Effector memory CD8-positive, alpha-beta T cell (primary cell): Measurements from ENCODE around the gene CORO7.

Source experiments
- ATAC-seq: fragments of 150-1000 bp; cut with Tn5 transposase; replicated peaks from 2 replicates; pipeline ENCODE4 v1.10.0; 2021; ENCODE audit warnings: mild to moderate bottlenecking, moderate library complexity
- DNase-seq, 3 experiments: peaks; one replicate each; pipeline ENCODE4 v3.0.0; 2021
- H3K27ac Mint-ChIP-seq, 2 donors: one replicate each; pipeline ENCODE4 v1.8.0; 2022; ENCODE audit warnings: mild to moderate bottlenecking in 2 of 2, mixed read lengths in 2 of 2, moderate library complexity in 2 of 2
- H3K27me3 Mint-ChIP-seq, 2 donors: one replicate each; pipeline ENCODE4 v1.8.0; 2022; ENCODE audit warnings: mixed read lengths in 2 of 2
- H3K36me3 Mint-ChIP-seq: one replicate; pipeline ENCODE4 v1.8.0; 2022; ENCODE audit warnings: mild to moderate bottlenecking, moderate library complexity, mixed read lengths; ENCODE audit not compliant: insufficient read depth
- H3K4me1 Mint-ChIP-seq, 2 donors: one replicate each; pipeline ENCODE4 v1.8.0; 2022; ENCODE audit warnings: low read depth in 2 of 2, mixed read lengths in 2 of 2
- H3K4me3 Mint-ChIP-seq, 2 donors: one replicate each; pipeline ENCODE4 v1.8.0; 2022; ENCODE audit warnings: mild to moderate bottlenecking in 2 of 2, mixed read lengths in 2 of 2, moderate library complexity in 2 of 2
- H3K9me3 Mint-ChIP-seq, 2 donors: one replicate each; pipeline ENCODE4 v1.8.0; 2022; ENCODE audit warnings: mixed read lengths in 2 of 2
- total RNA-seq, 9 experiments: gene quantifications; one replicate each; lab custom pipeline; 2026; lab: John Stamatoyannopoulos, UW

Gene CORO7
- total RNA-seq = 18.0 to 132 (median 36.4) reads per million in 9 experiments

DNA sequence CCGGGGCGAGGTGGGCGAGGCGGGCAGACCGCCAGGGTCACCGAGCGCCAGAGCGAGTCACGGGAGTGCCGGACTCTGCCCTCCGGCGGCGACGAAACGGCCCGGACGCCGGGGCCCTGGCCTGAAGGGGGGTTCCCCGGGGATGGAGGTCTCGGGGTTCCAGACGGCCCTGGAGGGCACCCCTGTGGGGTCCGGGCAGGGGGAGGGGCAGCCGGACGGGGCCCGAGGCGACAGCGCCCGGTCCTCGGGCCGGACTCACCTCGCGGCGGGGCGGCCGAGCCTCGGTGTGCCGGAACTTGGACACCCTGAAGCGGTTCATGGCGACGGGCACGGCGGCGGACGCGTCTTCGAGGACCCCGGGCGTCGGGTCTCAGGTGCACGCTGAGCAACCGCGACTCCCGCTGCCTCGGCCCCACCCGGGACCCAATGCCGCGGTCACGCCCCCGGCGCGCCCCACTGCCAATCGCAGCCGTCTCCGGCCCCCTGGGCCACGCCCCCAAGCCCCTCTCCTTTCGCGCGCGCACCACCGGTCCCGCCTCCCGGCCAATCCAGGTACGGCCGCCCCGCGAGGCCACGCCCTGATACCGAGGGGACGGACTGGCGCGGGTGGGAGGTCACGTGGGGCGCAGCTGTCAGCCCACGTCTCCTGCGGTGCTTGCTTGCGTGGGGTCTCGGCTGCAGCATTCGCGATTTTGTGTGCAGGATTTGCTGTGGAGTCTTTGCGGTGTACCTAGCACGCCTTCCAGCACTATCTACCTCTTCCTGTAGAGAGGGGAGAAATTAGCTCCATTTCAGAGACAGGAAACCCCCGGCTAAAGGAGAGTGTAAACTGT, at the start of gene CORO7:
CORO7 (minus strand) TSS at position 397 of the 833 bp plus-strand sequence; CDS start at position 319, 78 bp downstream.
- H3K36me3 Mint-ChIP-seq = peaks cover 55% of the 10 kb centered on the region
- no peaks in the 10 kb centered on the region for H3K9me3 Mint-ChIP-seq
- H3K4me1 Mint-ChIP-seq = peaks cover 23 to 28% of the 10 kb centered on the region in 2 donors
- H3K27me3 Mint-ChIP-seq = no peaks in the 10 kb centered on the region
- H3K27ac Mint-ChIP-seq = peak within 1 kb of the TSS; percentile 95 to 98
- ATAC-seq (peak; percentile 69), DNase-seq (peak; percentile 99 to 100 (median 100))
- H3K4me3 Mint-ChIP-seq = peak within 1 kb of the TSS; percentile 86 to 88

DNA sequence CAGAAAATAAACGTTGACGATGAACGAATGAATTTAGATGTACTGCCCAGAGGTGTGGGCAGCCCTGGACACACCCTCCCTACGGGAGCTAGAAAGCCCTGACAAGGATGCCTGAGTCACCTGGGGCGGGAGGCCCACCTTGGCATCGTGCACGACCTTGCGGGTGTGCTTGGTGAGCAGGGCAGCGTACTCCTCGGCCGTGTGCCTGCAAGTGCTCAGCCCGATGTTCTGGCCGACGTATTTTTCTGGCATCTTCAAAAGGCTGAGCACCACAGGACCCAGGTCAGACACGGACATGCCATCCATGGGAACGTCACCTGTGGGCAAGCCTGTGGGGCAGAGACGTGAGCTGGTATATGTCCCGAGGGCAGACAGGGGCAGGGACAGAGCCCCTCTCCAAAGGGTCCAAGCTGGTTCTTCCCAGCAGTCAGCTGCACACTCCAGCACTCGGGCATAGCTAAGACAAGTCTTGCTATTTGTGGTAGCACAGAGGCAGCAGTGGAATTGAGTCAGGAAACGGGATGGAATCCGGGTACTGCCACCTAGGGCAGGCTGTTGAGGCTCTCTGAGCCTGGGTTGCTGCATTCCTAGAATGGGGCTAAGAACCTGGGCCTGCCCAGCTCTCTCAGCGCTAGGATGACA, 47.2 kb upstream of the CORO7 start:
- DNase-seq (no peak), ATAC-seq (no peak)
- Mint-ChIP-seq H3K36me3 (peaks cover 61% of the 10 kb centered on the region), H3K27me3 (no peaks in the 10 kb centered on the region), H3K9me3 (no peaks in the 10 kb centered on the region), H3K4me1 (peaks cover 36 to 39% of the 10 kb centered on the region in 2 donors), H3K27ac (peak overlapping the region; percentile 49 to 68), H3K4me3 (no peak overlapping the region)

- H3K27ac Mint-ChIP-seq = peak overlapping the region in 1 of 2 donors; percentile 11
- no peak overlapping the region for H3K4me3 Mint-ChIP-seq
- no peak for ATAC-seq
- peaks cover 32 to 34% of the 10 kb centered on the region in 2 donors for H3K4me1 Mint-ChIP-seq
- H3K36me3 Mint-ChIP-seq = peaks cover 61% of the 10 kb centered on the region
- no peaks in the 10 kb centered on the region for H3K9me3 Mint-ChIP-seq
- no peaks in the 10 kb centered on the region for H3K27me3 Mint-ChIP-seq
- no peak for DNase-seq
Observed at GRCh38 chr16:4461250-4462085, 45.1 kb upstream of the CORO7 start.

DNA sequence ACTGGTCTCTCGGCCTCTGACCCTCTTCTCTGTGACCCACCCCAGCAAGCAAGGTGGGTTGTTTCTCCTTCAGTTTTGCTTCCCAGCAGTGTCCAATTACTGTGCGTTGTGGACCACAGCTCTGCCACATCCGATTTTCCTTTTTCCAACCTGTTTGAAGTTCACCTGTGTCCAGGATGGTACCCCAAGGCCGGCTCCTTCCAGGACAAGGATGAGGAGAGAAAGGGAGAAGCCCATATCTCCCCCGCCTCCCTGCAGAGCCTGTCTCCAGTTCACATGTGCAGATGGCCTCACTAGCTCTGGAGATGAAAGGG, 44.5 kb upstream of the CORO7 start:
- peaks cover 26 to 29% of the 10 kb centered on the region in 2 donors for H3K4me1 Mint-ChIP-seq
- peak overlapping the region in 1 of 2 donors; percentile 11 for H3K27ac Mint-ChIP-seq
- no peaks in the 10 kb centered on the region for H3K27me3 Mint-ChIP-seq
- no peak overlapping the region for H3K4me3 Mint-ChIP-seq
- H3K9me3 Mint-ChIP-seq = no peaks in the 10 kb centered on the region
- peaks cover 55% of the 10 kb centered on the region for H3K36me3 Mint-ChIP-seq
- ATAC-seq = no peak
- DNase-seq = no peak

- Mint-ChIP-seq H3K4me3 (no peak overlapping the region), H3K27ac (peak overlapping the region in 1 of 2 donors; percentile 20), H3K9me3 (no peaks in the 10 kb centered on the region), H3K36me3 (peaks cover 49% of the 10 kb centered on the region), H3K4me1 (peaks cover 15 to 19% of the 10 kb centered on the region in 2 donors), H3K27me3 (no peaks in the 10 kb centered on the region)
- no peak for ATAC-seq
- no peak for DNase-seq
Observed at GRCh38 chr16:4455951-4456350, 39.6 kb upstream of the CORO7 start.

DNA sequence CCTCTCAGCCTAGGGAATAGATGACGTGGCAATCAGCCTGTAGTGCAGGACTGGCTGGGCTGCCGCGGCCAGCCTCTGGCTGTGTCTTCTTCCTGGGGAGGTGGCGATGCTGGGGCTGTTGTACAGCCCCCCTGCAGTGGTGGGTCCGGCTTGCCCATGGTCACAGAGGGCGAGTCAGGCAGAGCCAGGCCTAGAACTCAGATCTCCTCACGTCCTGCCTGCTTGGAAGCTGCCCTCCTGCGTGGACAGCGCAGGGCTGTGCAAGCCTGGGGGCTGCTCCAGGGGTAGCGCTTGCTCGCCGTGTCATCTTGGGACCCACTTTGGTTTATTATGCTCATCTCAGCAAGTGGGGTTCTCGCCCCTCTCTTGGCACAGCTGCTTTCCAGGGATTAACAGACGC, 38.7 kb upstream of the CORO7 start:
- H3K4me1 Mint-ChIP-seq = peaks cover 13 to 16% of the 10 kb centered on the region in 2 donors
- H3K9me3 Mint-ChIP-seq = no peaks in the 10 kb centered on the region
- H3K36me3 Mint-ChIP-seq = peaks cover 49% of the 10 kb centered on the region
- H3K27me3 Mint-ChIP-seq = no peaks in the 10 kb centered on the region
- H3K4me3 Mint-ChIP-seq = no peak overlapping the region
- peak overlapping the region in 1 of 2 donors; percentile 20 for H3K27ac Mint-ChIP-seq
- ATAC-seq = no peak
- DNase-seq = no peak

DNA sequence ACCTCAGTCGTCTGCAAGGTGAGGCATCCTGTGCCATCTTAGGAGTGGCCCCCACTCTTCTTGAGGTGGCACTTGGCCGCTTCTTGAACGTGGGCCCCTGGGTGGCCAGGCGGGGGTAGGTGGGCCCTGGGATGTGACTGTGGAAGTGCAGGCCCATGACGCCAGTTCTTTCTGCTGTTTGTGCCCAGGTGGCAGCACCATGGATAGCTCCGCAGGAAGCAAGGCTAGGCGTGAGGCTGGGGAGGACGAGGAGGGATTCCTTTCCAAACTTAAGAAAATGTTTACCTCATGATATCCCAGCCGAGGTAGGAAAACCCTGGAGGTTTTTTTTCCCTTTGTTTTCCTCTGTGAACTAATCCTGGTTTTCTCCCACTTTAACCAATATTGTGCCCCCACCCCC, 38.2 kb upstream of the CORO7 start:
- Mint-ChIP-seq H3K27me3 (no peaks in the 10 kb centered on the region), H3K9me3 (no peaks in the 10 kb centered on the region), H3K4me3 (no peak overlapping the region), H3K4me1 (peaks cover 12 to 13% of the 10 kb centered on the region in 2 donors), H3K27ac (peak overlapping the region; percentile 31 to 38), H3K36me3 (peaks cover 49% of the 10 kb centered on the region)
- no peak for ATAC-seq
- no peak for DNase-seq

DNA sequence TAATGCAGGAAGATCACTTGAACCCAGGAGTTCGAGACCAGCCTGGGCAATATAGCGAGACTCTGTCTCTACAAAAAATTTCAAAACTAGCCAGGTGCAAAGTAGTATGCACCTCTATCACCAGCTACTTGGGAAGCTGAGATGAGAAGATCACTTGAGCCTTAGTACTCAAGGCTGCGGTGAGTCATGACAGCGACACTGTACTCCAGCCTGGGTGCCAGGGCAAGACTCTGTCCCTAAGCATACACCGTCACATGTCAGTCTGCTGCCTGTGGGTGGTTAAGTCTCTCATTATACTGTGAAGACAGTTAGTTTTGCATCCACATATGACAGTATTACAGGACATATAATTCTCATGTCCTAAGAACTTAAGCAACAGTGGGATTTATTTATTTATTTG, 36.3 kb upstream of the CORO7 start:
- H3K4me3 Mint-ChIP-seq = no peak overlapping the region

GRCh38 chr16:4450931-4451519, 34.6 kb upstream of the CORO7 start:
- H3K27ac Mint-ChIP-seq = peak overlapping the region in 1 of 2 donors; percentile 54
- peaks cover 73% of the 10 kb centered on the region for H3K36me3 Mint-ChIP-seq
- H3K4me1 Mint-ChIP-seq = peaks cover 0 to 2% of the 10 kb centered on the region in 2 donors
- H3K4me3 Mint-ChIP-seq = no peak overlapping the region
- no peaks in the 10 kb centered on the region for H3K27me3 Mint-ChIP-seq
- no peak for ATAC-seq
- no peak for DNase-seq
- H3K9me3 Mint-ChIP-seq = no peaks in the 10 kb centered on the region

More for the DNA sequence above, 36.3 kb upstream of the CORO7 start:
- Mint-ChIP-seq H3K4me1 (peaks cover 5% of the 10 kb centered on the region in 2 donors), H3K27ac (peak overlapping the region; percentile 31 to 55), H3K27me3 (no peaks in the 10 kb centered on the region), H3K9me3 (no peaks in the 10 kb centered on the region), H3K36me3 (peaks cover 65% of the 10 kb centered on the region)
- ATAC-seq = no peak
- DNase-seq = no peak

- Mint-ChIP-seq H3K9me3 (no peaks in the 10 kb centered on the region), H3K4me3 (no peak overlapping the region), H3K4me1 (peaks cover 0 to 2% of the 10 kb centered on the region in 2 donors), H3K27ac (no peak overlapping the region), H3K27me3 (no peaks in the 10 kb centered on the region), H3K36me3 (peaks cover 76% of the 10 kb centered on the region)
- ATAC-seq (no peak), DNase-seq (no peak)
Observed at GRCh38 chr16:4450430-4450829, 34.0 kb upstream of the CORO7 start.

DNA sequence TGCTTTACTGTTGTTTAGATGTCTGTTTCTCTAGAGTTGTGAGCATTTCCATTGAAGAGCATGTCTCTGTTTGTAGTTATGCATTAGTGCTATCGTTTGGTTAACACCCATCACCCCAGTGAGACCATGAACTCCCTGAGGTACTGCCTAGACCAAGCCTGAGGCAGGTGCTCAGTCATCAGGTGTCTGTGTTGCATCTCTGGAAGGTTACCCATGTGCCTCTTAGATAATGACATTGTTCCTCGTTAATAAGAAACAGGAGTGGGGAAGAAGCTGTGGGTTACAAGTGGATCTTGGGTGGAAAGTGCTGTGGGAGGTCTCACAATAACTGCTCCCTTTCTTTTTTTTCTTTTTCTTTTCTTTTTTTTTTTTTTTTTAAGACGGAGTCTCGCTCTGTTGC, 27.6 kb upstream of the CORO7 start:
- no peaks in the 10 kb centered on the region for H3K27me3 Mint-ChIP-seq
- no peak for DNase-seq
- no peak overlapping the region for H3K4me3 Mint-ChIP-seq
- peaks cover 89% of the 10 kb centered on the region for H3K36me3 Mint-ChIP-seq
- no peak for ATAC-seq
- peaks cover 0 to 2% of the 10 kb centered on the region in 2 donors for H3K4me1 Mint-ChIP-seq
- H3K27ac Mint-ChIP-seq = peak overlapping the region in 1 of 2 donors; percentile 38
- H3K9me3 Mint-ChIP-seq = no peaks in the 10 kb centered on the region

- no peaks in the 10 kb centered on the region for H3K27me3 Mint-ChIP-seq
- DNase-seq (no peak), ATAC-seq (no peak)
- H3K9me3 Mint-ChIP-seq = no peaks in the 10 kb centered on the region
- H3K4me1 Mint-ChIP-seq = peaks cover 0 to 2% of the 10 kb centered on the region in 2 donors
- H3K4me3 Mint-ChIP-seq = no peak overlapping the region
- peaks cover 89% of the 10 kb centered on the region for H3K36me3 Mint-ChIP-seq
- H3K27ac Mint-ChIP-seq = no peak overlapping the region
Observed at GRCh38 chr16:4443271-4443670, 26.9 kb upstream of the CORO7 start.

- no peaks in the 10 kb centered on the region for H3K9me3 Mint-ChIP-seq
- peaks cover 0 to 2% of the 10 kb centered on the region in 2 donors for H3K4me1 Mint-ChIP-seq
- peaks cover 89% of the 10 kb centered on the region for H3K36me3 Mint-ChIP-seq
- DNase-seq (no peak), ATAC-seq (no peak)
- no peaks in the 10 kb centered on the region for H3K27me3 Mint-ChIP-seq
- H3K4me3 Mint-ChIP-seq = no peak overlapping the region
- no peak overlapping the region for H3K27ac Mint-ChIP-seq
Observed at GRCh38 chr16:4442371-4442770, 26.0 kb upstream of the CORO7 start.
